ENCODE measurements around the gene TRIM17.

Gene TRIM17

DNA sequence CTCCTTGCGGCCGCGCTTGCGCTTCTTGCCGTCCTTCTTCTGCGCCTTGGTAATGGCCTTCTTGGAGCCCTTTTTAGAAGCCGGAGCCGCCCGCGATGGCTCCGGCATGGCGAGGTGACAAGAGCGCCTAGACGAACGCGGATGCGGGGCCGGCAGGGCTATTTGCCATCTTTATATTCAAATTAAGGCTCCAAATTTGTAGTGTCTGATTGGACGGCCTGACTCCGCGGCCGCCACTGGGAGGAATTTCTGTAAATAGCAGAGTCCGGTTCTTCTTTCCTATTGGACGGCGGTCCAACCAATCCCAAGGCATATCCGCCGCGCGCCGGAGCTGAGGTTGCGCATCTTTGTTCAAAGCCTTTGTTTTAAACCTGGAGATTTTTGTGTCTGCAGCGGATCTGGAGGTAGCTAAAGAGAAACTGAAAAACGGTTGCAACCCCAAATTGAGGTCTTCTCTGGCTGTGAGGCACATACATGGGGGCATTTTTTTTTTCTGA is 47.9 kb upstream of the TRIM17 start:
- no peak overlapping the region for H3K4me2 ChIP-seq (ENCODE audit: insufficient read depth, low read length)
- no peaks in the 10 kb centered on the region for H4K20me1 ChIP-seq (ENCODE audit: insufficient read depth, low read length)
- H3K9ac ChIP-seq (ENCODE audit: low read depth, low read length): no peak overlapping the region
- no peak for ATAC-seq (ENCODE audit: insufficient read depth, low read depth)
- no peaks in the 10 kb centered on the region for H3K9me3 ChIP-seq (ENCODE audit: insufficient read depth, low read length, severe bottlenecking)
- TF ChIP-seq EZH2 (IDR thresholded peaks at IDR 0.05; ENCODE audit: borderline replicate concordance, low read depth, low read length, severe bottlenecking): no peak
- TF ChIP-seq, protein P1, sequence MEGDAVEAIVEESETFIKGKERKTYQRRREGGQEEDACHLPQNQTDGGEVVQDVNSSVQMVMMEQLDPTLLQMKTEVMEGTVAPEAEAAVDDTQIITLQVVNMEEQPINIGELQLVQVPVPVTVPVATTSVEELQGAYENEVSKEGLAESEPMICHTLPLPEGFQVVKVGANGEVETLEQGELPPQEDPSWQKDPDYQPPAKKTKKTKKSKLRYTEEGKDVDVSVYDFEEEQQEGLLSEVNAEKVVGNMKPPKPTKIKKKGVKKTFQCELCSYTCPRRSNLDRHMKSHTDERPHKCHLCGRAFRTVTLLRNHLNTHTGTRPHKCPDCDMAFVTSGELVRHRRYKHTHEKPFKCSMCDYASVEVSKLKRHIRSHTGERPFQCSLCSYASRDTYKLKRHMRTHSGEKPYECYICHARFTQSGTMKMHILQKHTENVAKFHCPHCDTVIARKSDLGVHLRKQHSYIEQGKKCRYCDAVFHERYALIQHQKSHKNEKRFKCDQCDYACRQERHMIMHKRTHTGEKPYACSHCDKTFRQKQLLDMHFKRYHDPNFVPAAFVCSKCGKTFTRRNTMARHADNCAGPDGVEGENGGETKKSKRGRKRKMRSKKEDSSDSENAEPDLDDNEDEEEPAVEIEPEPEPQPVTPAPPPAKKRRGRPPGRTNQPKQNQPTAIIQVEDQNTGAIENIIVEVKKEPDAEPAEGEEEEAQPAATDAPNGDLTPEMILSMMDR (IDR thresholded peaks at IDR 0.05; ENCODE audit: borderline replicate concordance, extremely low read depth, low read length, poor library complexity, severe bottlenecking): no peak
- no peak overlapping the region for H2AFZ ChIP-seq (ENCODE audit: low read depth, low read length)
- H3K27ac ChIP-seq (ENCODE audit: low read length): no peak overlapping the region
- no peaks in the 10 kb centered on the region for H3K36me3 ChIP-seq (ENCODE audit: insufficient read depth, low read length)
- no peak overlapping the region for H3K4me3 ChIP-seq (ENCODE audit: low read depth in 1 of 2, low read length in 2 of 2)
- no peak for DNase-seq
- H3K4me1 ChIP-seq (ENCODE audit: insufficient read depth, low read length): no peaks in the 10 kb centered on the region
- no peaks in the 10 kb centered on the region for H3K79me2 ChIP-seq (ENCODE audit: insufficient read depth, low read length)
- peaks cover 14% of the 10 kb centered on the region for H3K27me3 ChIP-seq (ENCODE audit: insufficient read depth, low read length, poor library complexity)

DNA sequence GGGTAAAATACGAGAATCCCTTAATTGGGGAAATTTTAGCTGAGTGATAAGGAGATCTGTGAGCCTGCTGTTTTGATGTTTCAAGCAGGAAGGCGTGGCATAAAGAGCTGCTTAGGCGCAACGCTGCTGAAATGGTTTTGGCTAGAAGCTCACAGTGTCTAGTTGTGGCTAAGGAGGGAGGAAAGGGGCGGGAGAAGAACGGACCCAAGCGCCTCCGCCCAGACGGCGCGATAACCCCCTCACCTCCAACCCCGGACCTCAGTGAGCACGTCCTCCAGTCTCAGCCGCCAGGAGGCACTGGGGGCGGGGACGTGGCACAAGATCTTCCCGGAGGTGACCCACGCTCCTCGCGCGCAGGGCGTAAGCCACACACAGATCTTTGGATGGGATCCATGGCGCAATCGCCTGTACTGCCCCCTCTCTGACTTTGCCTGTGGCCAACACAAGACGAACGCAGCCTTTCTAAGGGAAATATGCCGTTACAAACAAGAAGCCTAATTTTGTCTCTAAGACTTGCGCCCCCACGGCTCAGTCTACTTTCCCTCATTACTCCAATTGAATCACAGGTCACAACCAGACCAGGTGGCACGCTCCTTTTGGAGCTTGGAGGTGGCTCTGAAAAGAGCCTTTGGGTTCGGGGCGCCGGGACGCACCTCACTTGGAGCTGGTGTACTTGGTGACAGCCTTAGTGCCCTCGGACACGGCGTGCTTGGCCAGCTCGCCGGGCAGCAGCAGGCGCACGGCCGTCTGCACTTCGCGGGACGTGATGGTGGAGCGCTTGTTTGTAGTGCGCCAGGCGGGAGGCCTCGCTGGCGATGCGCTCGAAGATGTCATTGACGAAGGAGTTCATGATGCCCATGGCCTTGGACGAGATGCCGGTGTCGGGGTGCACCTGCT is 47.1 kb upstream of the TRIM17 start:
- Histone ChIP-seq H3K4me2 (ENCODE audit: insufficient read depth, low read length) (no peak overlapping the region), H3K79me2 (ENCODE audit: insufficient read depth, low read length) (no peaks in the 10 kb centered on the region), H3K4me1 (ENCODE audit: insufficient read depth, low read length) (no peaks in the 10 kb centered on the region), H3K4me3 (ENCODE audit: low read depth in 1 of 2, low read length in 2 of 2) (no peak overlapping the region), H4K20me1 (ENCODE audit: insufficient read depth, low read length) (no peaks in the 10 kb centered on the region), H3K36me3 (ENCODE audit: insufficient read depth, low read length) (no peaks in the 10 kb centered on the region), H2AFZ (ENCODE audit: low read depth, low read length) (no peak overlapping the region), H3K27ac (ENCODE audit: low read length) (no peak overlapping the region), H3K9ac (ENCODE audit: low read depth, low read length) (no peak overlapping the region), H3K9me3 (ENCODE audit: insufficient read depth, low read length, severe bottlenecking) (no peaks in the 10 kb centered on the region), H3K27me3 (ENCODE audit: insufficient read depth, low read length, poor library complexity) (peaks cover 14% of the 10 kb centered on the region)
- TF ChIP-seq, protein P1 (IDR thresholded peaks at IDR 0.05; ENCODE audit: borderline replicate concordance, extremely low read depth, low read length, poor library complexity, severe bottlenecking): no peak
- no peak for TF ChIP-seq EZH2 (IDR thresholded peaks at IDR 0.05; ENCODE audit: borderline replicate concordance, low read depth, low read length, severe bottlenecking)
- ATAC-seq (ENCODE audit: insufficient read depth, low read depth) (no peak), DNase-seq (no peak)

DNA sequence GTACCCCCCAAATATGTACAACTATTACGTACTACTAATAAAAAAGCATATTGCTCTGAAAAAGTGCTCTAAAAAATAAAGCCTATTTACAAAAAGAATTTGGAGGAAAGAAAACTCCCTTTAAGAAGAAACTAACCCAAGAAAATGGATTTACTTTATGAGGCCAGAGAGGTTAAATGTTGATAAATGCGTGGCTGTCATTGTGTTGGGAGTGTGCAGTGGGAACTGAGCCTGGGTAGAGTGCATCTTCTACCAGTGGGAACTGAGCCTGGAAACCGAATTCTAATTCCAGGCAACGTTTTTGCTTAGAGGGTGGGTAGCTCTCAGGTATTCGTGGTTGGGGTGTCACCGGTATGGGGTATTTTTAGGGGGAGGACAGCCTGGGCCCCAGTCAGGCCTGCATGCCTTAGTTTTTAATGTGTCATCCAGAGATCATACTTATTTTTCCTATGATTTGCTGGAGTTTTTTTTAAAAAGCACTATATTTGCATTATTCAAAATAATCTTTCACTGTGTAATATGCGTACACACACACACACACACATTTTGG is 46.4 kb upstream of the TRIM17 start:
- H3K9ac ChIP-seq (ENCODE audit: low read depth, low read length): no peak overlapping the region
- no peak overlapping the region for H3K27ac ChIP-seq (ENCODE audit: low read length)
- H2AFZ ChIP-seq (ENCODE audit: low read depth, low read length): no peak overlapping the region
- H3K4me3 ChIP-seq (ENCODE audit: low read depth in 1 of 2, low read length in 2 of 2): no peak overlapping the region
- H3K4me2 ChIP-seq (ENCODE audit: insufficient read depth, low read length): no peak overlapping the region
- no peaks in the 10 kb centered on the region for H3K9me3 ChIP-seq (ENCODE audit: insufficient read depth, low read length, severe bottlenecking)
- H3K79me2 ChIP-seq (ENCODE audit: insufficient read depth, low read length): no peaks in the 10 kb centered on the region
- TF ChIP-seq, protein P1 (IDR thresholded peaks at IDR 0.05; ENCODE audit: borderline replicate concordance, extremely low read depth, low read length, poor library complexity, severe bottlenecking): no peak
- TF ChIP-seq EZH2 (IDR thresholded peaks at IDR 0.05; ENCODE audit: borderline replicate concordance, low read depth, low read length, severe bottlenecking): no peak
- H3K4me1 ChIP-seq (ENCODE audit: insufficient read depth, low read length): no peaks in the 10 kb centered on the region
- ATAC-seq (ENCODE audit: insufficient read depth, low read depth): no peak
- peaks cover 13% of the 10 kb centered on the region for H3K27me3 ChIP-seq (ENCODE audit: insufficient read depth, low read length, poor library complexity)
- no peaks in the 10 kb centered on the region for H4K20me1 ChIP-seq (ENCODE audit: insufficient read depth, low read length)
- H3K36me3 ChIP-seq (ENCODE audit: insufficient read depth, low read length): no peaks in the 10 kb centered on the region
- no peak for DNase-seq
